Hepatocyte (in vitro differentiated cells): Measurements from ENCODE around the gene ARHGAP42.

Source experiments
- CTCF ChIP-seq: fragments of 200-600 bp; sonication (generic); IDR thresholded peaks from 2 replicates; pipeline ENCODE4 v1.5.1; 2016; ENCODE audit warnings: antibody characterized with exemption, mild to moderate bottlenecking; ENCODE audit not compliant: poor library complexity
- EZH2phosphoT487 ChIP-seq: fragments of 200-600 bp; sonication (generic); IDR thresholded peaks from one replicate; pipeline ENCODE4 v1.6.1; 2018; ENCODE audit warnings: antibody characterized with exemption, mild to moderate bottlenecking, low read depth, moderate library complexity; ENCODE audit not compliant: unreplicated experiment, severe bottlenecking

- TF ChIP-seq CTCF: no peak
- no peak for TF ChIP-seq EZH2phosphoT487
Observed at GRCh38 chr11:100966366-100966765, 279.3 kb downstream of the ARHGAP42 start.
